Gastrocnemius medialis (tissue), 4 donors: ENCODE results near the gene DCTD. TPM values are rescaled to one million over a fixed set of nuclear protein-coding genes. Genes with fewer than 3 reads are reported as not detected.

Source experiments
- ATAC-seq, 2 donors: fragments of 150-250 bp; one replicate each; pipeline ENCODE4 v1.9.1; 2016
- DNase-seq, 2 donors: peaks; one replicate each; pipeline ENCODE4 v3.0.0-alpha.2; 2019
- H3K27ac ChIP-seq, 4 donors: fragments of 200-600 bp; sonication (generic); 1 replicate in 1 of 4; 2 replicates in 3 of 4; pipeline ENCODE4 v1.5.1; 2016 to 2018; ENCODE audit warnings: mild to moderate bottlenecking in 2 of 4, moderate library complexity in 1 of 4
- H3K27me3 ChIP-seq, 3 donors: fragments of 200-600 bp; sonication (generic) in 2 of 3; 1 replicate in 1 of 3; 2 replicates in 2 of 3; pipeline versions ENCODE4 v1.5.1 to v1.6.0; 2016 to 2019; ENCODE audit warnings: mild to moderate bottlenecking in 1 of 3, moderate library complexity in 1 of 3
- H3K36me3 ChIP-seq, 2 donors: fragments of 200-600 bp; sonication (generic) in 1 of 2; one replicate each; pipeline ENCODE4 v1.5.1; 2017 to 2018
- H3K4me1 ChIP-seq, 2 donors: fragments of 200-600 bp; sonication (generic) in 1 of 2; one replicate each; pipeline ENCODE4 v1.5.1; 2016 to 2017; ENCODE audit warnings: mild to moderate bottlenecking in 2 of 2
- H3K4me3 ChIP-seq, 4 donors: fragments of 200-600 bp; sonication (generic) in 3 of 4; 1 replicate in 1 of 4; 2 replicates in 3 of 4; pipeline ENCODE4 v1.5.1; 2016 to 2019; ENCODE audit warnings: mild to moderate bottlenecking in 2 of 4
- H3K9me3 ChIP-seq, 3 donors: fragments of 200-600 bp; sonication (generic) in 2 of 3; 1 replicate in 1 of 3; 2 replicates in 2 of 3; pipeline ENCODE4 v1.5.1; 2016 to 2019
- POLR2A ChIP-seq, 2 donors: fragments of 450-650 bp; IDR thresholded peaks; one replicate each; pipeline ENCODE4 v1.6.1; 2017; ENCODE audit warnings: antibody characterized with exemption in 2 of 2, mild to moderate bottlenecking in 2 of 2, moderate library complexity in 2 of 2
- in situ Hi-C, 4 donors: fragments of 200-750 bp; cut with MboI; loops; one replicate each; pipeline versions ENCODE4 v1.15.0 to v1.8.0; 2017; ENCODE audit warnings: low sequenced_read_pairs in 4 of 4
- intact Hi-C: fragments of 100-400 bp; cut with DNase I; formaldehyde crosslinking; loops from one replicate; pipeline ENCODE4 v1.15.1; 2023; ENCODE audit warnings: low total_unique reads
- total RNA-seq, 4 donors: library from RNA; depleted of rRNA; stranded (reverse); fragments of >200 nt; gene quantifications; one replicate each; pipeline versions ENCODE4 v1.1.0 to v1.2.3, GENCODE V29; 2016
- TF ChIP-seq, protein P1 (sequence below), 5 experiments: fragments of 450-650 bp in 3 of 5; fragments of 200-600 bp in 2 of 5; sonication (generic) in 2 of 5; IDR thresholded peaks in 4 of 5; conservative IDR thresholded peaks in 1 of 5; 1 replicate in 4 of 5; 2 replicates in 1 of 5; pipeline ENCODE4 v1.5.1; 2016 to 2019; ENCODE audit warnings: antibody characterized with exemption in 5 of 5, mild to moderate bottlenecking in 3 of 5, moderate library complexity in 3 of 5

The DCTD gene
- total RNA-seq, 4 donors from 2014 or later: 32.2 to 48.2 (median 39.1) TPM

- H3K36me3 ChIP-seq: no peaks in the 10 kb centered on the region
- no peaks in the 10 kb centered on the region for H3K9me3 ChIP-seq
- intact Hi-C loops: no loop called here
- H3K27me3 ChIP-seq: no peaks in the 10 kb centered on the region
- no peak for DNase-seq
- no peak for ATAC-seq
- H3K4me1 ChIP-seq: no peaks in the 10 kb centered on the region
- H3K27ac ChIP-seq: no peak overlapping the region
- no peak for TF ChIP-seq POLR2A (IDR thresholded peaks at IDR 0.05)
- TF ChIP-seq, protein P1, sequence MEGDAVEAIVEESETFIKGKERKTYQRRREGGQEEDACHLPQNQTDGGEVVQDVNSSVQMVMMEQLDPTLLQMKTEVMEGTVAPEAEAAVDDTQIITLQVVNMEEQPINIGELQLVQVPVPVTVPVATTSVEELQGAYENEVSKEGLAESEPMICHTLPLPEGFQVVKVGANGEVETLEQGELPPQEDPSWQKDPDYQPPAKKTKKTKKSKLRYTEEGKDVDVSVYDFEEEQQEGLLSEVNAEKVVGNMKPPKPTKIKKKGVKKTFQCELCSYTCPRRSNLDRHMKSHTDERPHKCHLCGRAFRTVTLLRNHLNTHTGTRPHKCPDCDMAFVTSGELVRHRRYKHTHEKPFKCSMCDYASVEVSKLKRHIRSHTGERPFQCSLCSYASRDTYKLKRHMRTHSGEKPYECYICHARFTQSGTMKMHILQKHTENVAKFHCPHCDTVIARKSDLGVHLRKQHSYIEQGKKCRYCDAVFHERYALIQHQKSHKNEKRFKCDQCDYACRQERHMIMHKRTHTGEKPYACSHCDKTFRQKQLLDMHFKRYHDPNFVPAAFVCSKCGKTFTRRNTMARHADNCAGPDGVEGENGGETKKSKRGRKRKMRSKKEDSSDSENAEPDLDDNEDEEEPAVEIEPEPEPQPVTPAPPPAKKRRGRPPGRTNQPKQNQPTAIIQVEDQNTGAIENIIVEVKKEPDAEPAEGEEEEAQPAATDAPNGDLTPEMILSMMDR (IDR thresholded peaks at IDR 0.05 in 4 of 5, conservative IDR thresholded peaks at IDR 0.05 in 1 of 5): no peak
- in situ Hi-C loops: no loop called here
- H3K4me3 ChIP-seq: no peak overlapping the region
These were observed 68.5 kb downstream of the DCTD start for GRCh38 chr4:182848685-182849084.

GRCh38 chr4:182847576-182848450 is 69.4 kb downstream of the DCTD start:
- in situ Hi-C loops: no loop called here

GRCh38 chr4:182846036-182846435 is 71.2 kb downstream of the DCTD start:
- H3K27me3 ChIP-seq: no peaks in the 10 kb centered on the region
- intact Hi-C loops (no loop called here), in situ Hi-C loops (no loop called here)
- H3K9me3 ChIP-seq: no peaks in the 10 kb centered on the region
- DNase-seq (no peak), ATAC-seq (no peak)
- TF ChIP-seq, protein P1 (IDR thresholded peaks at IDR 0.05 in 4 of 5, conservative IDR thresholded peaks at IDR 0.05 in 1 of 5): no peak
- TF ChIP-seq POLR2A (IDR thresholded peaks at IDR 0.05): no peak
- H3K36me3 ChIP-seq: no peaks in the 10 kb centered on the region
- no peaks in the 10 kb centered on the region for H3K4me1 ChIP-seq
- H3K4me3 ChIP-seq: no peak overlapping the region
- no peak overlapping the region for H3K27ac ChIP-seq

More at GRCh38 chr4:182847576-182848450, 69.4 kb downstream of the DCTD start:
- Histone ChIP-seq H3K36me3 (no peaks in the 10 kb centered on the region), H3K27ac (no peak overlapping the region), H3K4me3 (no peak overlapping the region), H3K4me1 (no peaks in the 10 kb centered on the region), H3K9me3 (no peaks in the 10 kb centered on the region), H3K27me3 (no peaks in the 10 kb centered on the region)
- ATAC-seq (no peak), DNase-seq (no peak)
- TF ChIP-seq POLR2A (IDR thresholded peaks at IDR 0.05): no peak
- TF ChIP-seq, protein P1 (IDR thresholded peaks at IDR 0.05 in 4 of 5, conservative IDR thresholded peaks at IDR 0.05 in 1 of 5): no peak
- intact Hi-C loops: no loop called here

- ATAC-seq (no peak), DNase-seq (no peak)
- Histone ChIP-seq H3K4me1 (no peaks in the 10 kb centered on the region), H3K9me3 (no peaks in the 10 kb centered on the region), H3K4me3 (no peak overlapping the region), H3K27ac (no peak overlapping the region), H3K27me3 (no peaks in the 10 kb centered on the region), H3K36me3 (no peaks in the 10 kb centered on the region)
- intact Hi-C loops (no loop called here), in situ Hi-C loops (no loop called here)
- TF ChIP-seq, protein P1 (IDR thresholded peaks at IDR 0.05 in 4 of 5, conservative IDR thresholded peaks at IDR 0.05 in 1 of 5): no peak
These were observed 71.6 kb downstream of the DCTD start for GRCh38 chr4:182845618-182846017.
